Measurements from ENCODE around the gene SPSB4. TPM values are rescaled to one million over a fixed set of nuclear protein-coding genes. Genes with fewer than 3 reads are reported as not detected.

Gene SPSB4
- total RNA-seq, 1 donor from 2014 or later, result not detected

DNA sequence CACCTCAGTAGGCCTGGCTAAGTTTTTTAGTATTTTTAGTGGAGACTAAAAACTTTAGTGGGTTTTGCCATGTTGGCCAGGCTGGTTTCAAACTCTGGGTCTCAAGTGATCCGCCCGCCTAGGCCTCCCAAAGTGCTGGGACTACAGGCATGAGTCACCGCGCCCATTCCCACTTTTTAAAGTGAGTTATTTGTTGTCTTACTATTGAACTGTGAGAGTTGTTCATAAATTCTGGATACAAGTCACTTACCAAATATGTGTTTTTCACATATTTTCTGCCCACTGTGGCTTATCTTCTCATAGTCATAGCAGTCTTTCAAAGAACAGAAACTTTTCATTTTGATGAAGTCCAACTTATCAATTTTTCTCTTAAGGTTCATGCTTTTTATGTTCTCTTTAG lies 29.9 kb upstream of the SPSB4 start:
- peaks cover 3% of the 10 kb centered on the region for H3K27me3 Mint-ChIP-seq
- no peak for TF ChIP-seq CTCF (IDR thresholded peaks at IDR 0.05)
- ChIA-PET CTCF (no interaction called here), POLR2A (no interaction called here)
- ATAC-seq (ENCODE audit: low read depth), result no peak
- H3K4me1 Mint-ChIP-seq, result peaks cover 5% of the 10 kb centered on the region
- H3K36me3 Mint-ChIP-seq (ENCODE audit: low read depth), result no peaks in the 10 kb centered on the region
- H3K9me3 Mint-ChIP-seq, result peaks cover 3% of the 10 kb centered on the region
- no peak overlapping the region for H3K27ac Mint-ChIP-seq
- intact Hi-C loops (cut with micrococcal nuclease), result no loop called here
- H3K4me3 Mint-ChIP-seq, result no peak overlapping the region
- DNase-seq, result no peak

- POLR2A ChIA-PET, result no interaction called here
- intact Hi-C loops (cut with micrococcal nuclease), result no loop called here
- Mint-ChIP-seq H3K4me3 (no peak overlapping the region), H3K9me3 (no peaks in the 10 kb centered on the region), H3K4me1 (no peaks in the 10 kb centered on the region), H3K27me3 (peaks cover 9% of the 10 kb centered on the region), H3K36me3 (ENCODE audit: low read depth) (no peaks in the 10 kb centered on the region), H3K27ac (no peak overlapping the region)
- DNase-seq (no peak), ATAC-seq (ENCODE audit: low read depth) (no peak)
- CTCF ChIA-PET, result no interaction called here
- TF ChIP-seq CTCF (IDR thresholded peaks at IDR 0.05), result no peak
These were observed 20.9 kb upstream of the SPSB4 start for GRCh38 chr3:141030296-141030695.

DNA sequence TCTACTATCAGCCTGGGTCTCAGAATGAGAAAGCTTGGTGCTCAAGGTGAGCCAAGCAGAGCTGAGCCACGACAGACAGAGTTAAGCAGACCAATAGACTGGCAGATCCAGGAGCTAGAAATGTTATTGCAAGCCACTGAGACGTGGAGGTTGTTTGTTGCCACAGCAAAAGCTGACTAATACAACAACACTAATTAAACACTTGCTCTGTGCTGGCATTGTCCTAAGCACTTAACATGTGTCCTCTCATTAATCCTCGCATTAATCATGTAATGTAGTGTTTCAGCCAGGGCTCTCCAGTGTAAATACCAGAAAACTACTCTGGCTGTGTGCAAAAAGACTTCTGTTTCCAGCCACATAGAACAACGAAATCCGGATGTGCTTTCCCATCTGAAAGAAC lies 11.6 kb upstream of the SPSB4 start:
- CTCF ChIA-PET, result interaction anchor here (0.7 kb wide), 1 partner anchor 1102 kb away, joined by 4 read pairs; no protein-coding TSS in a partner anchor
- no peaks in the 10 kb centered on the region for H3K4me1 Mint-ChIP-seq
- H3K4me3 Mint-ChIP-seq, result no peak overlapping the region

DNA sequence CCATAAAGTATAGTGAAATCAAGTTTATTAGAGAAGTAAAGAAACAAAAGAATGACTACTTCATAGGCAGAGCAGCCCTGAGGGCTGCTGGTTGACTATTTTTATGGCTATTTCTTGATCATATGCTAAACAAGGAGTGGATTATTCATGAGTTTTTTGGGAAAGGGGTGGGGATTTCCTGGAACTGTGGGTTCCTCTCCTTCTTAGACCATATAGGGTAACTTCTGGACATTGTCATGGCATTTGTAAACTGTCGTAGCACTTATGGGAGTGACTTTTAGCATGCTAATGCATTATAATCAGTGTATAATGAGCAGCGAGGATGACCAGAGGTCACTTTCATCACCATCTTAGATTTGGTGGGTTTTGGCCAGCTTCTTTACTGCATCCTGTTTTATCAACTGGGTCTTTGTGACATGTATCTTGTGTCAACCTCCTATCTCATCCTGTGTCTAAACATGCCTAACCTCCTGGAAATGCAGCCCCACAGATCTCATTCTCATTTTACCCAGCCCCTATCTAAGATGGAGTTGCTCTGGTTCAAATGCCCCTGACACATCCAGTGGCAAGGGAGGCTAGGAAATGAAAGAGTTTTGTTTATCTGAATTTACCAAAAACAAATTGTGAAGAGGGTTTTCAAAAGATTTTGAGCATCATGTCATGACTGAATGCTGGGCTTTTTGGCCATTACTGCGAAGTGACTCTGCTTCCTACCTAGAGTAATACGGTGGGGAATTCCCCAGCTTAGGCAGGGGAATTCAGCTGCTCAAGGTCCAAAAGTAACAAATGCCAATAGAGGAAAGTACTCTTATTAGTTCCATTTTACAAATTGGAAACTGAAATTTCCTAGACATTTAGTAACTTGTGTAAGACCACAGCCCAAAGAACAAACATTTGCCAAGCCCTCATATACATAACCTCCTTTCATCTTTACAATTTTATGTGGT lies 6.2 kb upstream of the SPSB4 start:
- no peak overlapping the region for H3K4me3 Mint-ChIP-seq
- CTCF ChIA-PET, result no interaction called here
- peaks cover 31% of the 10 kb centered on the region for H3K27me3 Mint-ChIP-seq

More for the DNA sequence above, 11.6 kb upstream of the SPSB4 start:
- Mint-ChIP-seq H3K36me3 (ENCODE audit: low read depth) (no peaks in the 10 kb centered on the region), H3K9me3 (no peaks in the 10 kb centered on the region), H3K27ac (no peak overlapping the region), H3K27me3 (peaks cover 24% of the 10 kb centered on the region)
- POLR2A ChIA-PET, result interaction anchor here (0.7 kb wide), 1 partner anchor 16 kb away, joined by 5 read pairs; no protein-coding TSS in a partner anchor
- TF ChIP-seq CTCF (IDR thresholded peaks at IDR 0.05), result no peak
- ATAC-seq (ENCODE audit: low read depth) (no peak), DNase-seq (no peak)
- intact Hi-C loops (cut with micrococcal nuclease), result no loop called here

More for the DNA sequence above, 6.2 kb upstream of the SPSB4 start:
- Mint-ChIP-seq H3K9me3 (no peaks in the 10 kb centered on the region), H3K36me3 (ENCODE audit: low read depth) (no peaks in the 10 kb centered on the region), H3K27ac (no peak overlapping the region), H3K4me1 (no peaks in the 10 kb centered on the region)
- intact Hi-C loops (cut with micrococcal nuclease), result no loop called here
- DNase-seq (no peak), ATAC-seq (ENCODE audit: low read depth) (no peak)
- POLR2A ChIA-PET, result no interaction called here
- no peak for TF ChIP-seq CTCF (IDR thresholded peaks at IDR 0.05)

Data from activated B cell treated with CpG ODN at 0.5 μM for 24 hours (primary cell).